ENCODE results near the gene UBE2E1. TPM values are rescaled to one million over a fixed set of nuclear protein-coding genes. Genes with fewer than 3 reads are reported as not detected.
"Not testable (repeated sequence)": the region's sequence is repeated elsewhere in the genome, so short reads cannot be mapped to it uniquely, and the experiment has no call there.

UBE2E1 gene
- total RNA-seq, 1 donor from 2014 or later: 82.8 TPM

DNA sequence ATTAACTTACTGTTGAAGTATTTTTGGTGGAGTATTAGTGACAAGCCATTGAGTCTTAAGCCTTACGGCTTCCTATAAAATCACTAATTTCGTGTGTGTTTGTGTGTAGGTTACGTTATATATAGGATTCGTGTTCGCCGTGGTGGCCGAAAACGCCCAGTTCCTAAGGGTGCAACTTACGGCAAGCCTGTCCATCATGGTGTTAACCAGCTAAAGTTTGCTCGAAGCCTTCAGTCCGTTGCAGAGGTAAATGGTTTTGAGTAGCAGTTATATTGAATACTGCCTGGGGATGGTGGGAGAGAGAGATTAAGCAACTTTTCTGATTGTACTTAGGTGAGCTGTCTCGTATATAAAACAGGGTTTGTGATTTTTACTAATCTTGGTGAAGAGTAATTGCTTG is 112.6 kb downstream of the UBE2E1 start:
- DNase-seq: not testable (repeated sequence)

DNA sequence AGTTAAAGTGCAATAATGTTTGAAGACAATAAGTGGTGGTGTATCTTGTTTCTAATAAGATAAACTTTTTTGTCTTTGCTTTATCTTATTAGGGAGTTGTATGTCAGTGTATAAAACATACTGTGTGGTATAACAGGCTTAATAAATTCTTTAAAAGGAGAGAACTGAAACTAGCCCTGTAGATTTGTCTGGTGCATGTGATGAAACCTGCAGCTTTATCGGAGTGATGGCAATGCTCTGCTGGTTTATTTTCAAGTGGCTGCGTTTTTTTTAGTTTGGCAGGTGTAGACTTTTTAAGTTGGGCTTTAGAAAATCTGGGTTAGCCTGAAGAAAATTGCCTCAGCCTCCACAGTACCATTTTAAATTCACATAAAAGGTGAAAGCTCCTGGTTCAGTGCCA is 113.9 kb downstream of the UBE2E1 start:
- DNase-seq: no peak

- no peak for DNase-seq
Measured at GRCh38 chr3:23920151-23920655, 114.4 kb downstream of the UBE2E1 start.

GRCh38 chr3:23921052-23921511 is 115.3 kb downstream of the UBE2E1 start:
- DNase-seq: no peak

DNA sequence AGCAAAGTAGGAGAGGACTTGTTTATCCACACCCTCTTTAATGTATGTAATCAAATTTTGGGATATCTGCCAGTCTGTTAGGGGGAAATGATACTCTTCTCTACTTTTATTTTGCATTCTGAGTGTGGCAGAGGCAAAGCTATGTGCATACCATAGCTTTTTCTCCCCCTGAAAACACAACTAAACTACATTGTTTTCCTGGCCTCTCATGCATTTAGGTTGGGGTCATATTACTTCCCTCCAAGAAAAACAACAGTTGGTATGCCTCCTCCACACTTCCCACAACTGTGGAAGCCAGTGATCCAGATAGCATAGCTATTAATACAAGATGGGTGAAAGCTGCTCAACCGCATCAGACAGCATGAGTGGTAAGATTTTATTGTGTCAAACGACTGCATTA is 118.0 kb downstream of the UBE2E1 start:
- peak; percentile 48 for DNase-seq

GRCh38 chr3:23926246-23926645 is 120.5 kb downstream of the UBE2E1 start:
- DNase-seq: no peak

GRCh38 chr3:23926736-23927135 is 121.0 kb downstream of the UBE2E1 start:
- no peak for DNase-seq

DNA sequence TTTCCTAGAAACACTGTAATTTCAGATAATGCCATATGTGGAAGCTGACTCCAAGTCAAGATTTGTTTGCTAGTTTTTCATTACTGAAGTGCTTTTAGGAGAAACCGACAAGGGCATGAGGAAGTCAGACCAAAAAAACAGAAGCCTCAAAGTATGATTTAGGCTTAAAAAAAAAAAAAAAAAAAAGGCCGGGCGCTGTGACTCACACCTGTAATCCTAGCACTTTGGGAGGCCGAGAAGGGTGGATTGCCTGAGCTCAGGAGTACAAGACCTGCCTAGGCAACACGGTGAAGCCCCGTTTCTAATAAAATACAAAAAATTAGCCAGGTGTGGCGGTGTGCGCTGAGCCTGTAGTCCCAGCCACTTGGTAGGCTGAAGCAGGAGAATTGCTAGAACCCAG is 122.8 kb downstream of the UBE2E1 start:
- no peak for DNase-seq

- no peak for DNase-seq
Measured at GRCh38 chr3:23931597-23931996, 125.8 kb downstream of the UBE2E1 start.

DNA sequence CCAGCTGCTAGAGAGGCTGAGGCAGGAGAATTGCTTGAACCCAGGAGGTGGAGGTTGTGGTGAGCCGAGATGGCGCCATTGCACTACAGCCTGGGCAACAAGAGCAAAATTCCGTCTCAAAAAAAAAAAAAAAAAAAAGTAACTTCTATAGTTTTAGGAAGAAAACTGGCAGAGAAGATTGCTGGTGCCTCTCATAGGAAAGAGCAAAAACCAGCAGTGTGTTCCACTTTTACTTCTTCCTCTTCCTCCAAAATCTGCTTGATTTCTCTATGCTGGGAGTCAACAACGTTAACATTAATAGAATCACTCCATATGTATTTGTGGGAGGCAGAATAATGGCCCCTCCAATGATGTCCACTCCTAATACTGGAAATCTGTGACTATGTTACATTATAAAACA is 126.8 kb downstream of the UBE2E1 start:
- DNase-seq: no peak

GRCh38 chr3:23934253-23934652 is 128.5 kb downstream of the UBE2E1 start:
- DNase-seq: no peak

DNA sequence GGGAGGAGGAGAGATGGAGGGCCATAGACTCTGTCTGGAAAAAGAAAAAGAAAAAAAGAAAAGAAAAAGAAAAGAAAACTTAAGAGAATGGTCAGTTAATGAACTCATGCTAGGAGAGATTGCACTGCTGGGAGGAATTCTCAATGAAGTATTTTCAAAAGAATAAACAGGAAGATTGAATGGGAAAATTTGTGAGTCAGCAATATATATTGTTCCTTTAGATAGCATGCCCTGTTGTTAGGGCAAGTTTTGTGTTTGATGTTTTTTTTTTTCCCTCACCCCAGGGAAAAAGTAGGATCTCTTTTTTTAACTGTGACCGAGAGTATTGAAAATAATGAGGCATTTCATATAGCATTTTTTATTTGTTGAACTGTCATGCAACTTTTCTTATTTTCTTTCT is 131.5 kb downstream of the UBE2E1 start:
- no peak for DNase-seq

DNA sequence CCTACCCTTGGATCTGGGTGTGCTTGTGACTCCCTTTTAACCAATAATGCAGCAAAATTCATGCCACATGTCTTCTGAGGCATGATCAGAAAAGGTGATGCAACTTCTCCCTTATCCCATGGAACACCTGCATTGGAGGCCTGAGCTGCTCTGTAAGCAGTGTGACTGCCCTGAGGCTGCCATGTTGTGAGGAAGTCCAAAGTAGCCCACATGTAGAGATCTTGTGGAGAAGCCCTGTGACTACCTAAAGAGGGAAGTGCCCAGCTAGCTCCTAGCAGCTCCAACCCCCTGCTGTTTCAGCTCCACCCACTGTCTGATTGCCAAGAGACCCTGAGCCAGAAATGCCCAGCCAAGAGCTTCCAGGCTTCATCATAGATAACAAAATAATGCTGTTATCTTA is 132.9 kb downstream of the UBE2E1 start:
- DNase-seq: no peak

GRCh38 chr3:23940775-23941174 is 135.0 kb downstream of the UBE2E1 start:
- no peak for DNase-seq

Other genes with a start within 250 kb of the UBE2E1 start
- gene NKIRAS1, start 111.0 kb downstream of the UBE2E1 start, total RNA-seq: 26.9 TPM
- gene RPL15, start 111.2 kb downstream of the UBE2E1 start, total RNA-seq: 3,552 TPM
- gene NR1D2, start 139.3 kb downstream of the UBE2E1 start, total RNA-seq: 43.5 TPM

All from tongue (tissue), 2 donors.